ENCODE results near the gene GRIK1. TPM values are rescaled to one million over a fixed set of nuclear protein-coding genes. Genes with fewer than 3 reads are reported as not detected.

The GRIK1 gene
- total RNA-seq, 1 experiment from 2014 or later = not detected

- no peak overlapping the region for H2AFZ ChIP-seq (ENCODE audit: low read length)
- no peaks in the 10 kb centered on the region for H3K36me3 ChIP-seq (ENCODE audit: insufficient read depth, low read length)
- H3K79me2 ChIP-seq (ENCODE audit: low read length) = no peaks in the 10 kb centered on the region
- H3K9ac ChIP-seq (ENCODE audit: low read length) = no peak overlapping the region
- no peak overlapping the region for H3K4me2 ChIP-seq (ENCODE audit: low read depth, low read length, poor library complexity, severe bottlenecking)
- no peaks in the 10 kb centered on the region for H3K27me3 ChIP-seq (ENCODE audit: low read length)
- no peaks in the 10 kb centered on the region for H3K9me3 ChIP-seq (ENCODE audit: low read length)
- H3K9me2 ChIP-seq (replicated peaks; ENCODE audit: insufficient read depth, low read length) = no peaks in the 10 kb centered on the region
- no peak overlapping the region for H3K4me3 ChIP-seq (ENCODE audit: low read length)
- H4K20me1 ChIP-seq (ENCODE audit: insufficient read depth, low read depth, low read length) = no peaks in the 10 kb centered on the region
- no peak overlapping the region for H3K27ac ChIP-seq (ENCODE audit: low read length)
- DNase-seq = no peak
- H3K4me1 ChIP-seq (ENCODE audit: low read length) = peaks cover 8% of the 10 kb centered on the region
These were observed 452.6 kb downstream of the GRIK1 start for GRCh38 chr21:29487154-29487553.

Other genes with a start within 250 kb of the GRIK1 start
- gene CLDN17, start 226.8 kb upstream of the GRIK1 start, total RNA-seq (2014; rRNA removed; shearing (Covaris generic); ENCODE audit: low replicate concordance) = not detected in 2 replicates

Data from Karpas-422 (cell line).